Prostate gland (tissue), 2 donors: ENCODE results near the gene N4BP2L2.

ENCODE experiments used
- POLR2A ChIP-seq: fragments of 450-650 bp; IDR thresholded peaks from one replicate; pipeline ENCODE4 v1.6.1; 2016; ENCODE audit warnings: antibody characterized with exemption, mild to moderate bottlenecking
- POLR2AphosphoS5 ChIP-seq: sonication (generic); formaldehyde crosslinking; IDR thresholded peaks from one replicate; pipeline ENCODE4 v1.6.1; 2017; ENCODE audit warnings: antibody characterized with exemption
- TF ChIP-seq, protein P1 (sequence below), 4 experiments: fragments of 200-600 bp in 2 of 4; fragments of 450-650 bp in 2 of 4; sonication (generic) in 2 of 4; IDR thresholded peaks; 1 replicate in 3 of 4; 2 replicates in 1 of 4; pipeline ENCODE4 v1.5.1; 2016 to 2019; ENCODE audit warnings: antibody characterized with exemption in 4 of 4, mild to moderate bottlenecking in 2 of 4, moderate library complexity in 2 of 4

DNA sequence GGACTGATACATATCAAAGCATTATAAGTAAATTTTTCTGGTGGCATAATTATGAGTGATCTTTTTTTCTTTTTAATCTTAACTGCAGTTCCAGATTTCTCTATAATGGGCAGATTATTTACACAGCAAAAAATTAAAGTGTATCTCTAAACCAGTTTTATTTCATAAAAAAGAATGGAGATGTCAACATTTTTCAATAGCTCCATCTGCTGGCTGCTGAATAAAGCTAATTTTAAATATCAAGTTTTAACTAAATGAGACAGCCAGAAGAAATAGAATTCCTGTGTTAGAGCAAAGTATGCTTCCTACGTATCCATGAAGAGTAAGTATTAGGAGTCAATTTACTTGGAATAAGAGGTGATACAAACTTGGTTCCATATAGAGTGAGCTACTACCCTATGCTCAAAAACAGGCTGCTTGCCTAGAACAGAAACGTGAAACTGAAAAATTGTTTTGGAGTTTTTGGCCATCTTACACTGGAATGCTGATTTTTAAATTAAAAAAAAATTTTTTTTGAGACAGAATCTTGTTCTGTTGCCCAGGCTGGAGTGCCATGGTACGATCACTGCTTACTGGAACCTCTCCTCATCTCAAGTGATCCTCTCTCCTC lies 42.7 kb upstream of the N4BP2L2 start:
- no peak for TF ChIP-seq POLR2A
- TF ChIP-seq, protein P1, sequence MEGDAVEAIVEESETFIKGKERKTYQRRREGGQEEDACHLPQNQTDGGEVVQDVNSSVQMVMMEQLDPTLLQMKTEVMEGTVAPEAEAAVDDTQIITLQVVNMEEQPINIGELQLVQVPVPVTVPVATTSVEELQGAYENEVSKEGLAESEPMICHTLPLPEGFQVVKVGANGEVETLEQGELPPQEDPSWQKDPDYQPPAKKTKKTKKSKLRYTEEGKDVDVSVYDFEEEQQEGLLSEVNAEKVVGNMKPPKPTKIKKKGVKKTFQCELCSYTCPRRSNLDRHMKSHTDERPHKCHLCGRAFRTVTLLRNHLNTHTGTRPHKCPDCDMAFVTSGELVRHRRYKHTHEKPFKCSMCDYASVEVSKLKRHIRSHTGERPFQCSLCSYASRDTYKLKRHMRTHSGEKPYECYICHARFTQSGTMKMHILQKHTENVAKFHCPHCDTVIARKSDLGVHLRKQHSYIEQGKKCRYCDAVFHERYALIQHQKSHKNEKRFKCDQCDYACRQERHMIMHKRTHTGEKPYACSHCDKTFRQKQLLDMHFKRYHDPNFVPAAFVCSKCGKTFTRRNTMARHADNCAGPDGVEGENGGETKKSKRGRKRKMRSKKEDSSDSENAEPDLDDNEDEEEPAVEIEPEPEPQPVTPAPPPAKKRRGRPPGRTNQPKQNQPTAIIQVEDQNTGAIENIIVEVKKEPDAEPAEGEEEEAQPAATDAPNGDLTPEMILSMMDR (IDR thresholded peaks at IDR 0.05), result peak in 3 of 4 experiments; percentile 40 to 65 (median 62)
- TF ChIP-seq POLR2AphosphoS5, result no peak
